Renal cortex interstitium (tissue), 11 donors: Measurements from ENCODE around the gene SEMA4A. TPM values are rescaled to one million over a fixed set of nuclear protein-coding genes. Genes with fewer than 3 reads are reported as not detected.

Experiments
- DNase-seq, 11 donors: peaks; one replicate each; pipeline ENCODE4 v3.0.0-alpha.2; 2013; ENCODE audit warnings: low read depth in 9 of 11, low spot score in 4 of 11; ENCODE audit errors: extremely low read depth in 1 of 11
- polyA plus RNA-seq, 3 donors: library from polyadenylated mRNA; unstranded; fragments of 120-200 nt; gene quantifications; one replicate each; pipeline ENCODE4 v1.2.1, GENCODE V29; 2013; ENCODE audit not compliant: insufficient read length in 3 of 3

SEMA4A gene
- polyA plus RNA-seq, 3 donors: 16.6 to 27.8 (median 18.4) TPM

GRCh38 chr1:156128308-156128653 lies 25.1 kb upstream of the SEMA4A start:
- no peak for DNase-seq

GRCh38 chr1:156128654-156129597 lies 24.5 kb upstream of the SEMA4A start:
- no peak for DNase-seq

GRCh38 chr1:156129687-156130577 lies 23.5 kb upstream of the SEMA4A start:
- DNase-seq: peak in 3 of 11 donors; percentile 80 to 83 (median 82)

GRCh38 chr1:156130578-156130942 lies 22.8 kb upstream of the SEMA4A start:
- DNase-seq: no peak

- DNase-seq: no peak
Observed at GRCh38 chr1:156134716-156135435, 18.5 kb upstream of the SEMA4A start.

- no peak for DNase-seq
Observed at GRCh38 chr1:156135930-156136871, 17.2 kb upstream of the SEMA4A start.

GRCh38 chr1:156136970-156137483 lies 16.4 kb upstream of the SEMA4A start:
- no peak for DNase-seq

GRCh38 chr1:156138458-156138867 lies 14.9 kb upstream of the SEMA4A start:
- no peak for DNase-seq

- DNase-seq: no peak
Observed at GRCh38 chr1:156140879-156141707, 12.3 kb upstream of the SEMA4A start.

GRCh38 chr1:156143765-156144489 lies 9.5 kb upstream of the SEMA4A start:
- no peak for DNase-seq

GRCh38 chr1:156144742-156145141 lies 8.6 kb upstream of the SEMA4A start:
- no peak for DNase-seq

GRCh38 chr1:156145650-156146019 lies 7.8 kb upstream of the SEMA4A start:
- no peak for DNase-seq

GRCh38 chr1:156146020-156146768 lies 7.2 kb upstream of the SEMA4A start:
- DNase-seq: peak in 1 of 11 donors; percentile 83

GRCh38 chr1:156146769-156147405 lies 6.5 kb upstream of the SEMA4A start:
- no peak for DNase-seq

- no peak for DNase-seq
Observed at GRCh38 chr1:156148216-156148615, 5.2 kb upstream of the SEMA4A start.
